Measurements from ENCODE around the gene TEP1.
"Not testable (repeated sequence)": the region's sequence is repeated elsewhere in the genome, so short reads cannot be mapped to it uniquely, and the experiment has no call there.

TEP1 gene

GRCh38 chr14:20412876-20413743, at the start of gene TEP1:
Gene TEP1, minus strand, starts transcription at chr14:20413501. Its CDS starts 5,062 bp downstream, at chr14:20408439.
- DNase-seq (ENCODE audit: low read depth in 2 of 2, low spot score in 1 of 2): peak; percentile 37 to 53

GRCh38 chr14:20461225-20462141, 48.2 kb upstream of the TEP1 start, which contains the start of gene PIP4P1:
Gene PIP4P1, minus strand, starts transcription at chr14:20461434. Its CDS starts 109 bp downstream, at chr14:20461325.
- DNase-seq (ENCODE audit: low read depth in 2 of 2, low spot score in 1 of 2): peak; percentile 98

- peak in 1 of 2 donors; percentile 24 for DNase-seq (ENCODE audit: low read depth in 2 of 2, low spot score in 1 of 2)
Observed at GRCh38 chr14:20460458-20461224, 47.3 kb upstream of the TEP1 start.

DNA sequence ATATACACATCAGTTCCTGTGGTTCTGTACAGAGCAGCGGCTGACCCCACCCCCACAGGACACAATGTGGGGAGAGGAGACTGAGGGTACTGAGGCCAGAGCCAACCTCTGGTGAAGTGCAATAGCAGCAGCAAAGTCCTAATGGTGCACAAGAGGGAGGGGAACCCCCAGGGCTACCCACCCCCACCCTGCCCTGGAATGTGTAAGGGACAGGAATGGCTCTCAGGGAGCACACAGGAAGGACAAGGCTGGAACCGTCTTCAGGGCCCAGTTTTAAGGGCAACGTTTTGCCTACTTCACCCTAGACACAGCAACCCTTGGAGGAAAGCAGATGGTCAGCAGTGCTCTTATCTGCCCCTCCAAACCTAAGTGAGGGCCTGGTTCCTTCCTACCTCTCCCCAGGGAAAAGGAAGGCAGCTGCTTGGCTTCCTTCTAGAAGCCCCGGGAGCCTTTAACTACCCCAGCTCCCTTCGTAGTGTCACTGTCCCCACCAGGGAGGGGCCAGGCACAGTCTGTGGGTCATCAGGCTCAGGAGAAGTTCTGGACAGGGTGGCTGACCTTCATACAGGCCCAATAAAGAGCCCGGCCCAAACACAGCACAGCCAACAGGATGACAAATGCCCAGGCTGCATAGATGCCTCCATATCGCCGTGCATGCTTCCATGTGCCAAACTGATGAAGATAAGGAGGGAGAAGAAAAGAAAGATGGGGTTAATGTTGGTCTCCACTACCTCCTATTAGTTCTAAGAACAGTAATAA, 44.9 kb upstream of the TEP1 start:
- DNase-seq (ENCODE audit: low read depth in 2 of 2, low spot score in 1 of 2): no peak

DNA sequence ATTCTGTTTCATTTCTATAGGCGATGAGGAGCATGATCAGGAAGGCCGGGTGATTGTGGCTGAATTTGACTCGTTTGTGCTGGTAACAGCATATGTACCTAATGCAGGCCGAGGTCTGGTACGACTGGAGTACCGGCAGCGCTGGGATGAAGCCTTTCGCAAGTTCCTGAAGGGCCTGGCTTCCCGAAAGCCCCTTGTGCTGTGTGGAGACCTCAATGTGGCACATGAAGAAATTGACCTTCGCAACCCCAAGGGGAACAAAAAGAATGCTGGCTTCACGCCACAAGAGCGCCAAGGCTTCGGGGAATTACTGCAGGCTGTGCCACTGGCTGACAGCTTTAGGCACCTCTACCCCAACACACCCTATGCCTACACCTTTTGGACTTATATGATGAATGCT, 43.7 kb upstream of the TEP1 start:
- no peak for DNase-seq (ENCODE audit: low read depth in 2 of 2, low spot score in 1 of 2)

DNA sequence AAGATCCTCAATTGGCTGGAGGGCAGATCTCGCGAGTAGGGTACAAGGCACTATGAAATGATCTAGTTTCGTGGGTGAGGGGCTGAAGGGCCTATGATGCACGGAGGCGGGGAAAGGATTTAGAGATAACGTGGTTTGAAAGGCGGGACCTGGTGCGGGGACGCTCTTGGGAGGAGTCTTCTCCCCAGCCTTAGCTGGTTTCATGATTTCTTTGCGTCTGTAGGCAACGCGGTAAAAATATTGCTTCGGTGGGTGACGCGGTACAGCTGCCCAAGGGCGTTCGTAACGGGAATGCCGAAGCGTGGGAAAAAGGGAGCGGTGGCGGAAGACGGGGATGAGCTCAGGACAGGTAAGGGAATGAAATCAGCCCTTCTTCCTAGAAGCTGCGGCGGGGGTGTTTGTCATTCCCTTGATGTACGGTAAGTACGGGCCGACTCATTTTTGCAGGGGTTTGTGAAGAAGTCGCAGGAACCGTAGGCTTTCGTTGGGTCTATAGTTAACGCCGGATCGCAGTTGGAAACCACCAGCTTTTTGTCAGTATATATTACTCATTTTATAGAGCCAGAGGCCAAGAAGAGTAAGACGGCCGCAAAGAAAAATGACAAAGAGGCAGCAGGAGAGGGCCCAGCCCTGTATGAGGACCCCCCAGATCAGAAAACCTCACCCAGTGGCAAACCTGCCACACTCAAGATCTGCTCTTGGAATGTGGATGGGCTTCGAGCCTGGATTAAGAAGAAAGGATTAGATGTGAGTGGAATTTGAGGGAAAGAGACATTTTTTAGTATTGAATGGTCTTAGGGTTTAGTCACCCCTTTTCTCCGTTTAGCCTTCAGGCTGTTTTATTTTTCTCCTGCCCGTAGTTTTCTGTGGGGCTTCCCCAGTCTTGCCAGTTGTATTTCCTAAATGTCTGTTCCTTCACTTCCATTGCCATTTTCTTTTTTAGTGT, 42.3 kb upstream of the TEP1 start:
- no peak for DNase-seq (ENCODE audit: low read depth in 2 of 2, low spot score in 1 of 2)

DNA sequence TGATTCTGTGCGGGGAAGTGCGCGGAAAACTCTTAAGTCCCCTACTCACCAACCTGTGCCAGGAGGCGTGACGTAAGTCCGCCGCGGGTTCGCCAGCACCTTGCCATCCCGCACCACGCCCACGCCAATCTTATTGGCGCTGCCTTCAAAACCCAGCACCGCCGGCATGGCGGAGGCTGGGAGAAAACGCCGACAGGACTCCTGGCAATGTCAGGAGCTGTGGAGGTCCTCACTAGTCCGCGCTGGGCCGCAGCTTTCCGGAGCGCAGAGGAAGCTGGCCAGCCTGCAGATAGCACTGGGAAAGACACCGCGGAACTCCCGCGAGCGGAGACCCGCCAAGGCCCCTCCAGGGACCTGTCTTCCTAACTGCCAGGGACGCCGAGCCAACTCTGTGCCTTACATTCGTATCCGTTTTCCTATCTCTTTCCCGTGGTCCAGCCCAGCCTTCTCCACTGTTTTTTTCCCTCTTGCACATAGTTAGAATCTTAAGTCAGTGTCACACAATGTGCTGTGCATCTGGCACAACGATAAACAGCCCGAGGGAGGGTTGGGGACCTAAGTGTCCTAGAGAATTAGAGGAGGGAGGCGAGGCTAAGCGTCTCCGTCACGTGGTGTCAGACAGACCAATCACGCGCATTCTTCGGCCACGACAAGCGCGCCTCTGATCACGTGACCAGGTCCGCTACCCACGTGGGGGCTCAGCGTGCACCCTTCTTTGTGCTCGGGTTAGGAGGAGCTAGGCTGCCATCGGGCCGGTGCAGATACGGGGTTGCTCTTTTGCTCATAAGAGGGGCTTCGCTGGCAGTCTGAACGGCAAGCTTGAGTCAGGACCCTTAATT, 41.4 kb upstream of the TEP1 start, which contains the start of the genes APEX1 and OSGEP:
Gene APEX1 (plus strand): TSS at position 711 of the 839 bp plus-strand sequence. CDS start 420 bp downstream, outside the sequence.
Gene OSGEP (minus strand): TSS at position 297 of the 839 bp plus-strand sequence. CDS start 129 bp downstream, at position 168.
- DNase-seq (ENCODE audit: low read depth in 2 of 2, low spot score in 1 of 2): peak; percentile 93 to 97

DNA sequence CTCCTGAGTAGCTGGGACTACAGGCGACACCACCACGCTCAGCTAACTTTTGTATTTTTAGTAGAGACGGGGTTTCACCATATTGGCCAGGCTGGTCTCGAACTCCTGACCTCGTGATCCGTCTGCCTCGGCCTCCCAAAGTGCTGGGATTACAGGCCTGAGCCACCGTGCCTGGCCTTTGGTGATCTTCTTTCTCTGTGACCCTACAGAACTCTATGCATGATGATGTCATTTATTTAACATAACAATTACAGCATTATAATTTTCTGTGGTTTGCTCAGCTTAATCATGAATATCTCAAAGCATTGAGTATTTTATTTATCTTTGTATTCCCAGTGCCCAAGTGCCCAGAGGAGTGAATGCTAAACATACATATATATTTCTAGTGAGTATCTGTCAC, 39.5 kb upstream of the TEP1 start:
- not testable (repeated sequence) for DNase-seq (ENCODE audit: low read depth in 2 of 2, low spot score in 1 of 2)

GRCh38 chr14:20446889-20447288, 33.6 kb upstream of the TEP1 start:
- DNase-seq (ENCODE audit: low read depth in 2 of 2, low spot score in 1 of 2): no peak

GRCh38 chr14:20443650-20444049, 30.3 kb upstream of the TEP1 start:
- DNase-seq (ENCODE audit: low read depth in 2 of 2, low spot score in 1 of 2): not testable (repeated sequence)

GRCh38 chr14:20441461-20441860, 28.2 kb upstream of the TEP1 start:
- no peak for DNase-seq (ENCODE audit: low read depth in 2 of 2, low spot score in 1 of 2)

- DNase-seq (ENCODE audit: low read depth in 2 of 2, low spot score in 1 of 2): no peak
Observed at GRCh38 chr14:20440882-20441281, 27.6 kb upstream of the TEP1 start.

GRCh38 chr14:20440465-20440864, 27.2 kb upstream of the TEP1 start:
- DNase-seq (ENCODE audit: low read depth in 2 of 2, low spot score in 1 of 2): no peak

GRCh38 chr14:20438664-20439063, 25.4 kb upstream of the TEP1 start:
- DNase-seq (ENCODE audit: low read depth in 2 of 2, low spot score in 1 of 2): no peak

- no peak for DNase-seq (ENCODE audit: low read depth in 2 of 2, low spot score in 1 of 2)
Observed at GRCh38 chr14:20436363-20436755, 23.1 kb upstream of the TEP1 start.

GRCh38 chr14:20435582-20436362, 22.5 kb upstream of the TEP1 start, which contains the start of gene KLHL33:
Gene KLHL33, minus strand, starts transcription at chr14:20436166. Its CDS starts 355 bp downstream, at chr14:20435811.
- no peak for DNase-seq (ENCODE audit: low read depth in 2 of 2, low spot score in 1 of 2)
